G401 (cell line): ENCODE measurements around the gene NSUN7. TPM values are rescaled to one million over a fixed set of nuclear protein-coding genes. Genes with fewer than 3 reads are reported as not detected.
"Not testable (repeated sequence)": the region's sequence is repeated elsewhere in the genome, so short reads cannot be mapped to it uniquely, and the experiment has no call there.

Source experiments
- DNase-seq: peaks from one replicate; pipeline ENCODE4 v3.0.0-alpha.2; 2015; ENCODE audit warnings: low spot score
- in situ Hi-C: cut with HindIII; loops from 2 replicates; pipeline ENCODE4 v1.10.0; 2016; ENCODE audit warnings: low sequenced_read_pairs, mixed read lengths
- total RNA-seq: library from RNA; depleted of rRNA; stranded (reverse); fragments of >200 nt; shearing (Covaris generic); gene quantifications from 2 replicates; pipeline ENCODE4 v1.2.3, GENCODE V29; 2014; rRNA removed

NSUN7 gene
- total RNA-seq: not detected in 2 replicates

GRCh38 chr4:40749717-40750460 is at the start of gene NSUN7:
Gene NSUN7 (plus strand): TSS chr4:40749955. CDS start chr4:40750694, 739 bp downstream.
- in situ Hi-C loops: no loop called here
- no peak for DNase-seq

DNA sequence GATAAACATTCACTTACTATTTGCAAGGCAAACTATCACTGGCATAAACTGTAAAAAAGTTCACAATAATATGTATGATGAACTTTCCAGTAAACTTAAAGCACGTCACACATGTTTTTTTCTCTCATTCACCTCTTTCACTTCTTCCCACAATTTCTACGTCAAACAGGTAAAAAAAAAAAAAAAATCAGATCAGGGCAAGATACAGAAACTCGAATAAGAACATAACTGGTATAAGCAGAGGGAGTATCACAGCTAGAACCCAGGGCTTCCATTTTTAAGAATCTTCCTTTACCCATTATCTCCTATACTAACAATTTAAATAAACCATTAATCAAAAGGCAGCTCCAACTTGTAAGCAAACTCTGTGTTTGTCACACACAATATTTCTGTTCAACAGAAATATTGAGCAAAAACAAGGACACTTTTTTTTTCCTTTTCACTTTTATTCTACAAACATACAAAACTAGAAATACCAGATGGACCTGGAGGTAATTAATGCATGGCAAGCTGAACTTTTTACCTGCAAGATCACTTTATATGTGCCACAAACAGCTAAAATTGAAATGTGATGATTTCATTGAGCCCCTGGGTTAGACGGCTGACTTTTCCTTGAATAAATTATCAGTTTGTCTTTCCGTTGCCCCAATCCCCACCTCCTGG is 47.5 kb upstream of the NSUN7 start:
- in situ Hi-C loops: loop anchor here (25.0 kb wide), 1 partner anchor 115 kb away; no protein-coding TSS in a partner anchor

GRCh38 chr4:40702800-40703151 is 47.0 kb upstream of the NSUN7 start:
- no peak for DNase-seq

More for the DNA sequence above, 47.5 kb upstream of the NSUN7 start:
- DNase-seq: no peak

GRCh38 chr4:40704073-40704472 is 45.7 kb upstream of the NSUN7 start:
- DNase-seq: no peak
- in situ Hi-C loops: loop anchor here (25.0 kb wide), 1 partner anchor 117 kb away; no protein-coding TSS in a partner anchor

More at GRCh38 chr4:40702800-40703151, 47.0 kb upstream of the NSUN7 start:
- in situ Hi-C loops: loop anchor here (25.0 kb wide), 1 partner anchor 115 kb away; no protein-coding TSS in a partner anchor

- no peak for DNase-seq
- in situ Hi-C loops: loop anchor here (25.0 kb wide), 1 partner anchor 123 kb away; no protein-coding TSS in a partner anchor
These were observed 39.1 kb upstream of the NSUN7 start for GRCh38 chr4:40710484-40711254.

DNA sequence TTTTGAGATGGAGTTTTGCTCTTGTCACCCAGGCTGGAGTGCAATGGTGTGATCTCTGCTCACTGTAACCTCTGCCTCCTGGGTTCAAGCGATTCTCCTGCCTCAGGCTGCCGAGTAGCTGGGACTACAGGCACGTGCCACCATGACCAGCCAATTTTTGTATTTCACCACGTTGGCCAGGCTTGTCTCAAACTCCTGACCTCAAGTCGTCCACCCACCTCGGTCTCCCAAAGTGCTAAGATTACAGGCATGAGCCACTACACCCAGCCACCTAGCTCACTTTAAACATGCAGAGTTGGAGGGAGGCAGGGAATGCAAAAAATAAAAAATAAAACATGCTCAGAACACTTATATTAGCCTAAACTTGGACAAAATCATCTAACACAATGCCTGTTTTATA is 36.8 kb upstream of the NSUN7 start:
- in situ Hi-C loops: loop anchor here (25.0 kb wide), 1 partner anchor 126 kb away; no protein-coding TSS in a partner anchor
- not testable (repeated sequence) for DNase-seq

- in situ Hi-C loops: loop anchor here (25.0 kb wide), 1 partner anchor 126 kb away; no protein-coding TSS in a partner anchor
- DNase-seq: no peak
These were observed 36.0 kb upstream of the NSUN7 start for GRCh38 chr4:40713798-40714197.

- in situ Hi-C loops: loop anchor here (25.0 kb wide), 1 partner anchor 131 kb away; no protein-coding TSS in a partner anchor
- DNase-seq: peak; percentile 19
These were observed 31.2 kb upstream of the NSUN7 start for GRCh38 chr4:40718586-40718985.

DNA sequence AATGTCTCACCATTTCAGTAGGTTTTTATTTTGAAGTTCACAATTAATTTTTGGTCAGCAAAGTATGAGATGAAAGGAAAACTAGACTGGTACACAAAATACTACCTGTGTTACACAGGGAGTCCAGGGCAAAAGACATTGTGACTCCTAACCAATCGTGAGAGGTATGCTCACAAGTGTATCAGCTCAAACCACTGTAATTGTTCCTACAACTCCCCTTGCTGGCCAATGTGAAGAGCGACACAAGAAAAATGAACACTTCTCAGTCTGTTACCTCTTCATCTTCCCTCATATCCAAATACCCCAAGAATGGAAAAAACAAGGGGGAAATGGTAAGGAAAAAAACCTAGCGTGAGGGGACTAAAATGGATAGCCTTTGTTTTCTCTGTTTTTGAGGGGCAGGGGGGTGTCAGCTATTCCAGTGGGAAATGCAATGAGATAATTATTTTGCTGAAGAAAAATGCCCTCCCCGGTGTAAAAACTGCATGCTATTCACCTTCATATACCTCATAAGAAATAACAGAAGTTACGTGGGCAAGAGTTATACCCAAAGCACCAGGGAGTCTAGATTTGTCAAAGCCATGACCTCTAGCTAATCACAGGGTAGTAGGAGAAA is 30.6 kb upstream of the NSUN7 start:
- DNase-seq: peak; percentile 61
- in situ Hi-C loops: loop anchor here (25.0 kb wide), 1 partner anchor 132 kb away; no protein-coding TSS in a partner anchor

- in situ Hi-C loops: loop anchor here (25.0 kb wide), 1 partner anchor 133 kb away; no protein-coding TSS in a partner anchor
- no peak for DNase-seq
These were observed 29.4 kb upstream of the NSUN7 start for GRCh38 chr4:40720351-40720750.

GRCh38 chr4:40720916-40721315 is 28.8 kb upstream of the NSUN7 start:
- in situ Hi-C loops: loop anchor here (25.0 kb wide), 1 partner anchor 134 kb away; no protein-coding TSS in a partner anchor
- no peak for DNase-seq

GRCh38 chr4:40721730-40722171 is 28.0 kb upstream of the NSUN7 start:
- DNase-seq: no peak
- in situ Hi-C loops: loop anchor here (25.0 kb wide), 1 partner anchor 134 kb away; no protein-coding TSS in a partner anchor

DNA sequence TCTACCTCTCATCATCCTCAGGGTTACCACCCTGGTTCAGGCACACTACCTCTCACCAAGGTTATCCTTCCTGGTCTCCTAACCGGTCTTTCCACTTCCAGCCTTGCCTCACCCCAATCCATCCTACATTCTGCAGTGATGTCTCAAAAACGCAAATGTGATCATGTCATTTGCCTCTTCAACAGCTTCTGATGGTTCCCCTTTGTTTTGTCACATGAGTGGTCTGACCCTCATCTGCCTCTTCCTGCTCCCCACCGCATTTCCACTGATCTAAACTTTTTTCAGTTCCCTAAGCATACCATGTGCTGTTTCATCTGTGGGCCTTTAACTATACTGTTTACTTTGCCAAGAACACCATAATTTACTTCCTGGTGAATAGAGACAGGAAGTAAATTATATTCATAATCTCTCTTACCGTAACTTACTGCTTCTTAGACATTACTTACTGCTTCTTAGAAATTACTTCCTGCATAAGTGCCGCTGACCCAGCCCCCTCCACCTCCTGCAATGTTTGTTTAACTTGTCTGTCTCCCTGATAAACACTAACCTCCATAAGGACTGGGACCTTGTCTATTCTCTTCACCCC is 27.1 kb upstream of the NSUN7 start:
- no peak for DNase-seq
- in situ Hi-C loops: loop anchor here (25.0 kb wide), 1 partner anchor 135 kb away; no protein-coding TSS in a partner anchor

DNA sequence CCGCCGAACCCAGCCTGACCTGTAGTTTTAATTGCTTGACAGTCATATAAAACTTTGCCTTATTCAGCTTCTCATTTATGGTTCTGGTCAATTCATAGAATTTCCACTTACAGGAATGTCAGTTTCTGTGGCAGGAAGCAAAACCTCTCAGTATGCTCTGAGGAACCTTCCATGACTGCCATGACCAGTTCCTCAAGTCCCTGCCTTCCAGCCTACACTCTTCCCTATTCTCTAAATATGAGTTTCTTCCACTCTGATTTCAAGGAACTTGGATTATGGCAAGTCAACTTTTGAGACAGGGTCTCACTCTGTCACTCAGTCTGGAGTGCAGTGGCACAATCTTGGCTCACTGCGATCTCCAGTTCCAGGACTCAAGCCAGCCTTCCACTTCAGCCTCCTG is 26.0 kb upstream of the NSUN7 start:
- in situ Hi-C loops: loop anchor here (25.0 kb wide), 1 partner anchor 136 kb away; no protein-coding TSS in a partner anchor

DNA sequence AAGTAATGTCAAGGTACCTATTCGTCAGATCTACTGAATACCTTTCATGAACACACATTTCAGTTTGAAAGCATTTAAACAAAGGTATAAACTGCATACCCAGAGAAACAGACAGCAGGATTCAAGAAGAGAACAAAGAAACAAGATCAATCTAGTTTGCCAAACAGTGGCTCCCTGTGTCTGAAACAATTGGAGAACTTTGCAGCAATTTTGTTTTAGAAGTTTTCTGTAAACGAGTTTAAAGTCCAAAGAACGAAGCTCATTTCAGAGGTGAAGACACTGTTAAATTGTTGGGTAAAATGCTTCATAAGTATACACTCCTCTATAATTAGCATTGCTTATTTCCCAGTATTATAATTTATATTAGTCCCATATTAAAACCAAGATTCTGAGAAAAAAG is 21.4 kb upstream of the NSUN7 start:
- in situ Hi-C loops: no loop called here

More for the DNA sequence above, 26.0 kb upstream of the NSUN7 start:
- DNase-seq: no peak

DNA sequence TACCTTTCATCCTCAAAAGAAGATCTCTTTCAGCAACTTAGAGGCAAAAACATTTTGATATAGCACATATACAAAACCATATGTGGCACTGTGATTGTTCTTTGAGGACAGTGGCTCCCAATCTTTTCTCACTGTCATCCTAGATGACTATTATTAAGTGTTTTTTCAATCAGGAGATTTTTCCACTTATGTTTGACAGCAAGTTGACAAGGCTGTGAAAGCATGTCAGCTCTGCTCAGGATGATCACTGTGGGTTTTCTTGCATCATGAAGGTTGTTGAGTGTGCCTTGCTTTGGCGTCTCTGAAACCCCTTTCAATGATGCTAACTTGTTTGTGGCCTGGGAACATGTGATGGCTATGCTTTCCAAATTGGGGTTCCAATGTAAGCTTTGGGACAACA is 20.2 kb upstream of the NSUN7 start:
- DNase-seq: no peak
- in situ Hi-C loops: no loop called here

More for the DNA sequence above, 21.4 kb upstream of the NSUN7 start:
- no peak for DNase-seq

- in situ Hi-C loops: no loop called here
- no peak for DNase-seq
These were observed 19.6 kb upstream of the NSUN7 start for GRCh38 chr4:40730091-40730679.

DNA sequence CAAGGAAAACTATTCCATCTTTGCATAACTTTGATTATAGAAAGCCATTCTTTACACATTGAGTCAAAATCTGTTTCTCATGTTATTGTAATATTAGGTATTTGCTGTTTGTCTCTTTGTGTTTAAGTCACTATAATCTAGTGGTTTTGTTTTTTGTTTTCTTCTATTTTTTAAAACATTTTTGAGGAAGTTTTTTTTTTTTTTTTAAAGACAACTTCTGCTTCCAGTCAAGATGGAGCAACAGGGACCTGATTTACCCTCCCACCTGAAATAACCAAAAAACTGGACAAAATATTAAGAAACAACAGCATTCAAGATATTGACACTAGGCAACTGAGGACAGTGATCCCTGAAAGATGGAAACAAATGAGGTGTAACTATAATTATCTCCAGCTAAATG is 18.4 kb upstream of the NSUN7 start:
- no peak for DNase-seq
- in situ Hi-C loops: no loop called here
